IPS DF 4.7 (cell line): Measurements from ENCODE around the gene KCNJ10.
"Not testable (repeated sequence)": the region's sequence is repeated elsewhere in the genome, so short reads cannot be mapped to it uniquely, and the experiment has no call there.

ENCODE experiments used
- DNase-seq: peaks from one replicate; pipeline ENCODE4 v3.0.0-alpha.2; 2013; ENCODE audit warnings: low spot score; ENCODE audit errors: extremely low read depth

KCNJ10 gene

DNA sequence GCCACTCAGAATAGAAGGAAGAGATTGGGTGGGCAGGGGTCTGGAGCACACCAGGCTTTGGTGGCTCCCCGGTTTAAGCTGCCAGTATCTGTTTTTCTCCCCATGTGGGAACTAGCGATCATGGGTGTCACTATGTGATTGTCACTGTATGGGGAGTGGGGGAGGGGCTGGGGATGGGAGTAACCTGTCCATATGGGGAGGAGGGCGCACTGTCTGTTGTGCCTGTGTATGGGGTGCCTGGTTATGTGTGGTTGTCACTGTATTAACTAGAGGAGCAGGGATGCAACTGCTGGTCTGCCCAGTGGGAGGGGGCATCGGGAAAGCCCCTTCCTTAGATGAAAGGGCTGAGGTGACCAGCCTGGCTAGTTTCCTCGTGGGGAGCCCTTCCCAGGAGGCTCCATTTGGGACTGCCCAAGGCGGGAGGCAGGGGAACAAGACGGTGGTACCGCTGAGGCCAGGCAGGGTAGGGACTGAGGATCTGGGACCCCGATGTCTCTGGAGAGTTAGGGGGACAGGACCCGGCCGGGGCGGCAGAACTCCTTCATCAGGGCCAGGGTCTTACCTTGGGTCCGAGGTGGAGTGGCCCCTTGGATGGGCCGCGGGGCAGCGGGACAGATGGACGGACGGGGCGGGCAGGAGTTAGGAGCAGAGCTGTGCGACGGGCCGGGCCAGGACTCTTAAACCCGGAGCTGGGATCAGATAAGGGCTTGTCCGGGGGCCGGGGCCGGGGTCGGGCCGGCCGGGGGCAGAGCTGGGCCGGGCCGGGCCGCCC lies at the start of gene KCNJ10:
KCNJ10 (minus strand) TSS at position 701 of the 772 bp plus-strand sequence. CDS start 27,628 bp downstream, outside the sequence.
- DNase-seq, result no peak

DNA sequence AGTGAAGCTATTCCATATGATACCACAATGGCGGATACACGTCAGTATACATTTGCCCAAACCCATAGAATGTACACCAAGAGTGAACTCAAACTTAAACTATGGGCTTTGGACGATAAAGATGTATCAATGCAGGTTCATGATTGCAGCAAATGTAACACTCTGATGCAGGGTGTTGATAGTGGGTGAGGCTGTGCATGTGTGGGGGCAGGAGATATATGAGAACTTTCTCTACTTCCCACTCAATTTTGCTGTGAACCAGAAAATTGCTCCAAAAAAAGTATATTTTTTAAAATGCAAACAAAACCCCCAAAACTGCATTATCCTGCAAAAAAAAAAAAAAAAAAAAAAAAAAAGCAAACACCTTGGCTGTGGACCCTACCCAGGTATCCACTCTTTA lies 49.0 kb upstream of the KCNJ10 start:
- DNase-seq, result no peak

DNA sequence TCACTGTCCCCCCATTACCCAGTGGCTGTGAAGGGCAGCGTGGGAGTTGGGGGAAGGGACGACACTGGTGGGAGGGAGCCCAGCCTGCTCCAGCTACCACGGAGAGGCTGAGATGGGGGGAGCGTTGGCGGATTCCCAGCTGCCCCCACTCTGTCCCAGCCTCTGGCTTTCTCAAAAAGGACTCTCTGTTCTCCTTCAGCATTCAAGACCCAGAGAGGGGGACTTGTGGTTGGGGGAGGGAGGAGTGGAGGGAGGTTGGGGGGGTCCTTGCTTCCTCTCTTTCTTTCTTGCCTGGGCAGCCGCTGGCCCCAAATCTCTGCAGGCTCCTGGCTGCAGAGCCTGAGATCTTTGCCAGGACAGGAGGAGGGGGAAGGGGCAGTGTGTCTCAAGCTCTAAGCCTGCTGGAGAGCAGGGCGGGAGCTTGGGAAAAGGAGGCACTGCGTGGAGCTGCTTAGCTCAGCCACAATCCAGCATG lies 47.8 kb upstream of the KCNJ10 start:
- no peak for DNase-seq

DNA sequence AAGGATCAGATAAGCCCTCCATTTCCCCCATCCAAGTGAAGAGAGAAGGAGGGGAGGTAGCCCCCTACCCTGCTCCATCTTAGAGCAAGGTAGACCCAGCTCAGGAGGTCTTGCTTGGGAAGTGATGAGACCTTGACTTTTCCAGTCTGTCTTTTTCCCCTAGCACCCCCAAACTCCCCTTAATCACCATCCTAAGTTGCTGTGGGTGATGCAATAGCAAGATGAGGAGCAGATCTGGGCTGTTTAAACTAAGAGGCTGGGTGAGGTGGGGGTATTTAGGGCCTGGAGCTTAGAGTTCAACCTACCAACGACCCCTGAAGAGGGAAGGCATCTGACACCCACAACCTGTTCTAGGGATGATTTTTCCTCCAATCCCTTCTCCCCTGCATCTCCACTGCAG lies 47.3 kb upstream of the KCNJ10 start:
- no peak for DNase-seq

DNA sequence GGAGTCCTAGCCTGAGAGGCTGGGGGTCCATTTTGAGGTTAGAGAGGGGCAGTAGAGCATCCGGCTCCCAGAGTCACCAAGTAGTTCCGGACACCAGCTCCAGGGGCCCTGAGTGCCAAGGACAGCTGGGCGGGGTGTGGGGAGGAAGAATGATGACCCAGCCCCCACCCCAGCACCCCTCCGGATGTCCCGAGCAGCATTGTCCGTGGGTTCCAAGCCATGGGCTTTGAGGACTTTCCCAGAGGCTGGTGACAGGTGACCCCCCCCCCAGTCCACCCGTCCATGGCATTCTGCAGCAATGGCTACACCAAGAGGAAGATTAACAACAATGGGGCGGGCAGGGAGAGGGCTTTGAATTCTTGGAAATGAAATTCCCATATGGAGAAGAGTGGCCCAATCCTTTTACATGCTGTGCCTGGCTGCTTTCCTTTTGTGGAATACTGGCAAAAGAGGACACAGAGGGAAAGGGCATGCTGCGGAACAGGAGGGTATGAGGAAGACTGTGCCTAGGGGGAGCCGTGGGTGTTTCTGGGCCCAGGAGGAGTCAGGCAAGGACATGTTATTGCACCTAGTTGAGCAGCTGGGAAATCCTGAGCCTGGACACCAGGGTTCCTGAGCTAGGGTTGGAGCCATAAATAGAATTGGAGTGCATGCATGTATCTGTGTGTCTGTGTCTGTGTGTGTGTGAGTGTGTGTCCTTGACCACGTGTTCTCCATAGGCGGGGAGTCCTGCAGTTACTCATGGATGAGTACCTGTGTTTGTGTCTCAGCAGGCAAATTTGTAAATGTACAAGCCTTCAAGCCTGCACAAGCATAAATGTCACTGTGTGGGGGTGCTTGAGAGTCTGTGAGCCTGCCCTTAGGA lies 46.6 kb upstream of the KCNJ10 start:
- DNase-seq, result no peak

DNA sequence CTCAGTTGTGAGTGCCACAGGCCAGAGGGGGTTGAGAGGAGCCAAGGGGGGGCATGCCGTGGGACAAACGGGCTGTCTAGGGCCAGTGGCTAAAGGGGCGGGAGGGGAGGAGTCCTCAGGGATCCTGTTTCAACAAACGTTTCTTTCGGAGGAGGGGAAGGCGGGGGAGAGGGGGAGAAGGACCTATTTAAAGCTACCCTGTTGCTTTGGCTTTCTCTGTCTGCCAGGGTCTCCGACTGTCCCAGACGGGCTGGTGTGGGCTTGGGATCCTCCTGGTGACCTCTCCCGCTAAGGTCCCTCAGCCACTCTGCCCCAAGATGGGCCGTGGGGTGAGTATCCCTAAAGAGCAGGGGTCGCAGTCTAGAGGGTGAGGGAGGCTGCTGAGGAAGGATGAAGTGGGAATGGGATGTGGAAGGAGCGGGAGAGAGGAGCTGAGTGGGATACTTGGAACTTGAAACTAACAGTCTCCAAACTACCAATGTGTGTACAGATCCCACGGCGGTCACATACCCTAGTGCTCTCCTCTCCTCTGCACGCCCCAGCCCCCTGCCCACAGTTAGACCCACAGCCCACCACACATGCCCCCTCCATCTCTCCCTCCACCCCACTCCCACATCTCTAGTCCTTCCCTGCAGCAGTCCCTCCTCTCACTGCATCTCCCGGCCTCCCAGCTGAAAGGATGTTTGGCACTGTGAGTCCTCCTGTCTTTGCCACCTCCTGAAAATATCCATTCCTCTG lies 45.8 kb upstream of the KCNJ10 start, which contains the start of gene ATP1A2:
ATP1A2 (plus strand) TSS at position 215 of the 738 bp plus-strand sequence; CDS start at position 318, 103 bp downstream.
- no peak for DNase-seq

DNA sequence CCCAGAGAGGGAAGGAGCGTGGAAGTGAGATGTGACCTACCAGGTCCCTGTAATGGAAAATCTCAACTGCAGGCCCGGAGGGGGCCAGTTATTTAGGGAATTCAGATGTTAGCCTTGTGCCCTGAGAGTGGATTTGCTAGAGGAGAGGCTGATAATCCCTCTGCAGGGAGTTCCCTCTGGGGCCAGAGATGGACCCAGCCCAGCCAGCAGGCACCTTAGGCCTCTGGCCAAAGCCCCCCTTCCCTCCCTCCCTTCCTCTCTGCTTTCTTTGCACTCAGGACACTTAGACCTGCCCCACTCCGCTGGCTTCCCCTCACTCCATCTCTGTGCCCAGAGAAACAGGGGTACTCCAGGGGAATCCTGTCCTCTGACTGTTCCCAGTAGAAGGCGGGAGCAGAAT lies 44.1 kb upstream of the KCNJ10 start:
- DNase-seq, result no peak

DNA sequence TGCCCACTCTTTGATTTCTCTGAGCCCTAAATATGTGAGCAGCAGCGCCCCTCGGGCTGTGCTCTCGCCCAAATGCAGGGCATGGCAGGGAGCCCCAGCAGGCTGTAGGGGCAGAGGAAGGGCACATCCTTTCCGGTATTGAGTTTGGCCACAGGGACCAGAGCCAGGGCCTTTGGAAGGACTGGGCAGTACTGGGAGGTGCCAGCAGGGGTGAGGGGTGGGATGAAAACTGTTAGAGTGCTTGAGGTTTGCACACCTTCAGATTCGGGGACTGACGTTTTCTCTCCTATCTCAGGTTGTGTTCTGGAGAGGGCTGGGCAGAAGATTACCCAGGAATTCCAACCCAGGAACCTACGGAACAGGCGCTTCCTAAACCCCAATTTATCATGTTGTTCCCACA lies 43.4 kb upstream of the KCNJ10 start:
- no peak for DNase-seq

DNA sequence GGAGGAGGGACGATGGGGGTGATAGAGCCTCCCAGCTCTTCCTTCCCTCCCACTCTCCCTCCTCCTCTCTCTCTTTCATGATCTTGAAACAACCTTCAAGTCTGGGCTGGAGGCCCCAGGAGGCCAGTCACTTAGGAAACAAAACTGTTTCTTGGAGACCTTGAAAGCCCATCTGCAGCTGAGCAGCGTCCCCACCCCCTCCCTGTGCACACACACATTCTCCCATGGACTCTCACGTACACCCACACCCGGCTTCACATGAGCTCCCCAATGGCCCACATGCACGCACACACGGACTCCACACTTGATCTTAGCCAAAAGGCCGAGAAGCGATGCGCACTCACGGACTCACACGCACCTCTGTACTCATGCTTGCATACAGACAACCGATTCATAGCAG lies 42.4 kb upstream of the KCNJ10 start:
- no peak for DNase-seq

DNA sequence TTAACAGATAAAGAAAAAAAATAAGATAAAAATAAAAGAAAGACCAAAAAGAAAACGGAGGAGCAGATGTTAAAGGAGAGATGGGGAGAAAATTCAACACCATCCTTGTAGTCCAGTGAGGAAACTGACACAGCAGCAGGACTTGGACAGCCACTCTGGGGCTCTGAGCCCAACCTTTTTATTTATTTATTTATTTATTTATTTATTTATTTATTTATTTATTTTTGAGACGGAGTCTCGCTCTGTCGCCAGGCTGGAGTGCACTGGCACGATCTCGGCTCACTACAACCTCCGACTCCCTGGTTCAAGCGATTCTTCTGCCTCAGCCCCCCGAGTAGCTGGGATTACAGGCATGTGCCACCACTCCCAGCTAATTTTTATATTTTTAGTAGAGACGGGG lies 41.5 kb upstream of the KCNJ10 start:
- not testable (repeated sequence) for DNase-seq

DNA sequence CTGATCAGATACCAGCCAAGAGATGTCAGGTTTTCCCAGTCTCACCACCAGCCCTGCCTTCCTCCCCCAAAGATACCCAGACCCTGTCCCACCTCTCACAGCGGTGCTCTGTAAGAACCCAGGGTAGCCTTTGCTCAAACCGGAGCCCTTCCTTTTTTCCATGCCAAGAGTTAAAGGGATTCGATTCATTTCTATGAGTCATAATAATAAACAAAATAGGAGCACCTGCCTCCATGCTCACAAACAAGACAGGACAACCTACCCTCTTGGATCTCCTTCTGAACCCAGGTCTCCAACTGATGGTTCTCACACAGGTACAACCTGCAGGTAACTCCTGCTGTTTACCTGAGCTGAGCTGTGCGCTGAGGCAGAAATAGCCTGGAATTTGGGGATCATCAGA lies 39.7 kb upstream of the KCNJ10 start:
- no peak for DNase-seq

DNA sequence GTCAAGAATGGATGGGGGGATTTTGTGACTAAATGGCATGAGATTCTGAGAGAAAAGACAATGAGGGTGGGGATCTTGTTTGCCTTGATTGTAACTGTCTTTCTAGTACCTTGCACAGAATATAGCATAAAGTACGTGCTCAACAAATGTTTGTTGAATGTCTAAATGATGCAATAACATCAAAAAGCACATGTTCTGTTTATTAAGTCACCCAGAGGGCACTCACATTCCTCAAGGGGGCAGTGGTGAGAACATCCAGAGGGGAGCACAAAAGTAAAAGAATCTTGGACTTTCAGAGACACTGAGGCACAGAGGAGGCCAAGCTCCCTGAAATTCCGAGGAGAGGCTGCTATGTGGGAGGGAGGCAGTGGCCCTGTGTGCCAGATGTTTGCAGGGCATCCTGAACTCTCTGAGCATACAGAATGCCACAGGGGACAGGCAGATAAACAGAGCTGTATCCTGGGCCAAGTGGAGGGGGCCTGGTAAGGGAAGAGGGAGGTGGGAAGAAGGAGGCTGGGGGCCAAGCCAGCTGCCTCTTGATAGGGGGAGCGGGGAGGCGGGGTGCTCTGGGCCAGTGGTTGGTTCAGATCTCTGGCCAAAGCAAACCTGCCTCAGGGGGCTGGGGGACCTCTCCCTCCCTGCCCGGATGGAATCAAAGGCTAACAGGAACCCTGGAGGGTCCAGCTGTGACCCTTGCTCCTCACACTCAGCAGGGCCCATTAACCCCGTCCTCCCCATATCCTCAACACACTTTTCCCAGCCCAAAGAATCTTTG lies 39.1 kb upstream of the KCNJ10 start:
- no peak for DNase-seq

DNA sequence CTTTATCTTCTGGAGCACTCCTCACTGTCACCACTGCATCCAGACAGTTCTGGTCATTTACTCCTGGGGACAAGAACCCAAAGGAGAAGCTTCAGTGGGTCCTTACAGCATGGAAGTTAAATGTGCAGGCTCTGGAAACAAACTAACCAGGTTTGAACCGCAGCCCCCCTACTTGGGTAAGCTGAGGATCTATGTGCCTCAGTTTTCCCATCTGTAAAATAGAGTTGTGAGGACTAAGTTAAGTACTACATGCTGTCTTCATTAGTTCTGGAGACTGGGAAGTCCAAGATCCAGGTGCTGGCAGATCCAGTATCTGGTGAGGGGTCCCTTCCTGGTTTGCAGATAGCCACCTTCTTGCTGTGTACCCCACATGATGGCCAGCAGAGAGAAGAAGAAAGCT lies 37.6 kb upstream of the KCNJ10 start:
- no peak for DNase-seq

DNA sequence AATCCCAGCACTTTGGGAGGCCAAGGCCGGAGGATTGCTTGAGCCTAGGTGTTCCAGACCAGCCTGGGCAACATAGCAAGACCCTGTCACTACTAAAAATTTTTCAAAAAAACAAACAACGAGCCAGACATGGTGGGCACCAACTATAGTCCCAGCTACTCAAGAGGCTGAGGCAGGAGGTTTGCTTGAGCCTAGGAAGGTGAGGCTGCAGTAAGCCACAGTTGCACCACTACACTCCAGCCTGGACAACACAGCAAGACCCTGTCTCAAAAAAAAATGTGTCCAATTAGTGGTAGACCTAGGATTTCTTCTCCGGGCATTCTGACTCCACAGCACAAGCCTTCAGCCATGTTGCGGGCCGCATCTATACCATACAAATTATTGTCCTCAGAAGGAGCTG lies 35.2 kb upstream of the KCNJ10 start:
- DNase-seq, result no peak

DNA sequence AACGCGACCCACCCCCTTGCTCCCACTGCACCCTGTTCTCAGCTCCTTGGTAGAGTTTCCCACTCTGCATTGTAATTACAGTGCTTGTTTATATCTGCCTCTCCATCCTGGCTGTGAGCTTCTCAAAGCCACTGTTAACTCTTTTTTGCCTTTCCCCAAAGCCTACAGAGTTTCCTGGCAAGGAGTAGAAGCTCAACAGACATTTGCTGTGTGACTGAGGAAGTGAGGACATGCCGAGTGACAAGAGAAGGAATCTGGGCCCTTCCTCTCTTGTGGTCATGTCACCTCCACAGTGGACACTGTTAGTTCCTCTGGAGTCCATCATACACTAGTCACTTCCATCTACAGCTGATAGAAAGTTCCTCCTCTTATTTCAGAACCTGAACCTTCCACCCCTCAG lies 34.5 kb upstream of the KCNJ10 start:
- DNase-seq, result no peak

DNA sequence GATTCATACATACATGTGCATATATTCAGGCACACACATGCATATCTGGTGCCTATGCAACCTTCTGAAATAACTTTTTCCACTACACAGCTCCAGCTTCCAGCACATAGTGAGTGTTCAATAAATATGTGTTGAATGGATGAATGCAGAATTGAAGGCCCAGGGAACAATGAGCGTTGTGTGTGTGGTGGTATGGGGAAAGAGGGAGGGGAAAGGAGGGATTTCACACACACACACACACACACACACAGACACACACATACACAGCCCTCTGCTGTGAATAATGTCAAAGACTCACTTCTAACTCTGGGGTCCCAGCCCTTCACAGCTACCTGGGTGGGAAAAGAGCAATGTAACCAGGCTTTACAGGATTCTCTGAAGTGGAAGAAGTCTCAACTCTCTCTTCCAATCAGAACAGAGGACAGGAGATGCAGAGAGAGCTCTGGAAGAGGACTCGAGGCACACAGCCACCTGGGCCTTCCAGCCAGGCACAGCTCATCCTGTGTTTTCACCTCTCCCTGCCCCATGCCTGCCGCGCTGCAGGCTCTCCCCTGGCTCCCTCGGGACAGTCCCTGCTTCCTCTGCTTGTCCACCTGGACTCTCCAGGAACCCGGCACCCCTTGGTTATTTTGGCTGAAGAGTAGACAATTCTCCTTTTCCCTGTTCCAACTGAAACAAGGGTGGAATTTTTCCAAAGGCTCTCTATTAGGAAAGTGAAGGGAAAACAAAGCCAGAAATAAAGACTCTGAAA lies 33.9 kb upstream of the KCNJ10 start:
- DNase-seq, result no peak

DNA sequence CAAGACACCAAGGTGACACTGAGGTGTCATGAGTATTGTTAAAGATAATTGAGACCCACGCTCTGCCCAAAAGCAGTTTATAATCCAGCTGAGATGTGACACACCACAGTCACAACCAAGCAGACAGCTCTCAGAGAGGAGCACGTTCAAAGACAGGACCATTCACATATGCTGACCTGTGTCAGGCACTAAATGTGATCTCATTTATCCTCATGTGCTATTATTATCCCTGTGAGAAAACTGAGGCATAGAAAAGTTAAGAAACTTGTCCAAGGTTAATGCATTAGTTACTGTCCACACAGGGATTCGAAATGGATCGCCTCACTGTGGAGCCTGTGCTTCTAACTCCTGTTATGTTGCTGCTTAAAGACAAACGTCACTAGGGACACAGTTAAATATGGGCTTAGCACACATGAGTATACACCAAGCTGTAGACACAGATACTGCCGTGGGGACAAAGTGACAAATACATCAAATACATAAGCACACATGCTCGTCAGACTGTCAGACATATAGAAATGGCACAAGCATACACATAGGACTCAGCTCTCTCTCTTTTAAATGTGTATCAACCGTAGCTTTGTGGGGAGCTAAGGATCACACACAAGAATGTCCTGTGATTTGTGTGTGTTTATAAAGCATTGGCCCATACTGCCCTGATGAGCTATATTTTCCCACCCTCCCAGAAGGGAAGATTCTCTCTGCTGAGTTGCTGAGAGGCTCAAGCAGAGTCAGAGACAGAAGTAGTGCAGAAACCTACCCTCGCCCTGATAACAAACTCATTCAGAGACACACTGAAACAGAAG lies 32.0 kb upstream of the KCNJ10 start:
- no peak for DNase-seq

DNA sequence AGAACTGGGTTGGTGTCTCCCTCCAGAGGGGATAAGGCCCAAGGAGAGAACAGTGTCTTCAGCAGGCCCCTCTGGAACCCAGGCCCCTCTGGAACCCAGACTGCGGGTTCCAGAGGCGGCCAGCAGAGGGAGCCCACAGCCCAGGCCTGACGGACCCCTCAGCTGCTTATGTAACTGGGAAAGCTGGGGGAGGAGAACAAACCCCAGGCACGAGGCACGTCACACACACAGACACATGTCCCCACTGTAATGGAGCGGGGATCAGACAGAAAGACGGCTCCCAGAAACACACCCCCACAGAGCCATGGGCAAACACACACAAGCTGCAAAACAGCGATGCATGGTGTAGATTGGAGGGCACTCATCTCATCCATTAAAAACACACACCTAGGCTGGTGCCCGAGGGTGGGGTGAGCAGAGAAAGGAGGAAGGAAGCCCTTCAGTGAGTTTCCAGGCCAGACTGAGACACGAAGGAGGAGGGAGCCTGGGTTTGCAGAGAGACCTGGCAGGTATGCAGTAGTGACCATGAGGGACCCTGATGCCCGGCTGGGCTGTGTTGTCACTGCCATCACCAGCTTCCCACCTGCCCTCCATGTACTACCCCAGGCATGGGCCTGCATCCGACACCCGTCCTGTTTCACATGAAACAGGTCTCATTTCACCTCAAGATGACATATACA lies 31.2 kb upstream of the KCNJ10 start:
- DNase-seq, result no peak
